Activated T-cell treated with anti-CD3 and anti-CD28 coated beads, Interleukin-2, amount 50 U/mL, for 4 hours (primary cell): Measurements from ENCODE around the gene CCSER1. TPM values are rescaled to one million over a fixed set of nuclear protein-coding genes. Genes with fewer than 3 reads are reported as not detected.
"Not testable (repeated sequence)": the region's sequence is repeated elsewhere in the genome, so short reads cannot be mapped to it uniquely, and the experiment has no call there.

Experiments used
- ATAC-seq, 2 donors: fragments of 200-7000 bp; cut with Tn5 transposase; one replicate each; pipeline ENCODE4 v1.10.0; 2021
- DNase-seq: peaks from one replicate; pipeline ENCODE4 v3.0.0-alpha.2; 2020
- H3K27me3 Mint-ChIP-seq: one replicate; pipeline ENCODE4 v1.8.0; 2021; ENCODE audit warnings: low read depth, mixed read lengths
- H3K36me3 Mint-ChIP-seq: one replicate; pipeline ENCODE4 v1.8.0; 2022; ENCODE audit warnings: mixed read lengths; ENCODE audit not compliant: insufficient read depth
- H3K4me1 Mint-ChIP-seq: one replicate; pipeline ENCODE4 v1.8.0; 2021; ENCODE audit warnings: low read depth, mixed read lengths
- H3K4me3 Mint-ChIP-seq: one replicate; pipeline ENCODE4 v1.8.0; 2021; ENCODE audit warnings: mild to moderate bottlenecking, moderate library complexity, mixed read lengths
- H3K9me3 Mint-ChIP-seq: one replicate; pipeline ENCODE4 v1.8.0; 2021; ENCODE audit warnings: mixed read lengths
- total RNA-seq, 3 donors: library from RNA; stranded (reverse); gene quantifications; one replicate each; pipeline ENCODE4 v1.2.1, GENCODE V29; 2021

Gene CCSER1
- total RNA-seq, 3 donors from 2014 or later = 0.10 to 0.16 TPM; not detected in 1

GRCh38 chr4:91427171-91427570, 1300.0 kb downstream of the CCSER1 start:
- no peak for DNase-seq
- H3K4me3 Mint-ChIP-seq = no peak overlapping the region
- H3K9me3 Mint-ChIP-seq = peaks cover 16% of the 10 kb centered on the region

GRCh38 chr4:91434631-91435030, 1307.4 kb downstream of the CCSER1 start:
- H3K9me3 Mint-ChIP-seq = peaks cover 13% of the 10 kb centered on the region
- no peaks in the 10 kb centered on the region for H3K4me1 Mint-ChIP-seq
- ATAC-seq = no peak
- no peaks in the 10 kb centered on the region for H3K36me3 Mint-ChIP-seq
- H3K4me3 Mint-ChIP-seq = no peak overlapping the region
- no peak for DNase-seq
- no peaks in the 10 kb centered on the region for H3K27me3 Mint-ChIP-seq

More at GRCh38 chr4:91427171-91427570, 1300.0 kb downstream of the CCSER1 start:
- no peaks in the 10 kb centered on the region for H3K4me1 Mint-ChIP-seq
- H3K27me3 Mint-ChIP-seq = no peaks in the 10 kb centered on the region
- ATAC-seq = no peak
- H3K36me3 Mint-ChIP-seq = no peaks in the 10 kb centered on the region

GRCh38 chr4:91436556-91436955, 1309.4 kb downstream of the CCSER1 start:
- no peak for ATAC-seq
- H3K27me3 Mint-ChIP-seq = no peaks in the 10 kb centered on the region
- peaks cover 21% of the 10 kb centered on the region for H3K9me3 Mint-ChIP-seq
- no peak overlapping the region for H3K4me3 Mint-ChIP-seq
- no peaks in the 10 kb centered on the region for H3K36me3 Mint-ChIP-seq
- no peaks in the 10 kb centered on the region for H3K4me1 Mint-ChIP-seq
- no peak for DNase-seq

GRCh38 chr4:91447168-91447567, 1320.0 kb downstream of the CCSER1 start:
- peaks cover 11% of the 10 kb centered on the region for H3K9me3 Mint-ChIP-seq
- no peaks in the 10 kb centered on the region for H3K36me3 Mint-ChIP-seq
- no peaks in the 10 kb centered on the region for H3K4me1 Mint-ChIP-seq
- H3K27me3 Mint-ChIP-seq = no peaks in the 10 kb centered on the region
- no peak overlapping the region for H3K4me3 Mint-ChIP-seq
- no peak for ATAC-seq
- DNase-seq = no peak

- Mint-ChIP-seq H3K36me3 (no peaks in the 10 kb centered on the region), H3K4me1 (no peaks in the 10 kb centered on the region), H3K4me3 (no peak overlapping the region), H3K27me3 (no peaks in the 10 kb centered on the region), H3K9me3 (peaks cover 11% of the 10 kb centered on the region)
- ATAC-seq = no peak
- no peak for DNase-seq
Observed at GRCh38 chr4:91448668-91449330, 1321.6 kb downstream of the CCSER1 start.

GRCh38 chr4:91454111-91454510, 1326.9 kb downstream of the CCSER1 start:
- no peaks in the 10 kb centered on the region for H3K27me3 Mint-ChIP-seq
- no peak for ATAC-seq
- peaks cover 17% of the 10 kb centered on the region for H3K9me3 Mint-ChIP-seq

GRCh38 chr4:91462566-91462965, 1335.4 kb downstream of the CCSER1 start:
- not testable (repeated sequence) for ATAC-seq, H3K27me3 Mint-ChIP-seq, DNase-seq, H3K4me3 Mint-ChIP-seq, H3K4me1 Mint-ChIP-seq, H3K36me3 Mint-ChIP-seq
- peaks cover 21% of the 10 kb centered on the region for H3K9me3 Mint-ChIP-seq

More at GRCh38 chr4:91454111-91454510, 1326.9 kb downstream of the CCSER1 start:
- Mint-ChIP-seq H3K4me3 (no peak overlapping the region), H3K4me1 (no peaks in the 10 kb centered on the region), H3K36me3 (no peaks in the 10 kb centered on the region)
- no peak for DNase-seq

- Mint-ChIP-seq H3K9me3 (peaks cover 4% of the 10 kb centered on the region), H3K4me3 (no peak overlapping the region), H3K27me3 (no peaks in the 10 kb centered on the region), H3K4me1 (no peaks in the 10 kb centered on the region), H3K36me3 (no peaks in the 10 kb centered on the region)
- ATAC-seq = no peak
- DNase-seq = no peak
Observed at GRCh38 chr4:91470671-91471070, 1343.5 kb downstream of the CCSER1 start.

- Mint-ChIP-seq H3K4me1 (no peaks in the 10 kb centered on the region), H3K27me3 (no peaks in the 10 kb centered on the region), H3K9me3 (peaks cover 5% of the 10 kb centered on the region), H3K36me3 (no peaks in the 10 kb centered on the region), H3K4me3 (no peak overlapping the region)
- no peak for ATAC-seq
- no peak for DNase-seq
Observed at GRCh38 chr4:91471280-91471679, 1344.1 kb downstream of the CCSER1 start.

GRCh38 chr4:91472046-91472445, 1344.9 kb downstream of the CCSER1 start:
- no peaks in the 10 kb centered on the region for H3K36me3 Mint-ChIP-seq
- DNase-seq (no peak), ATAC-seq (no peak)
- no peak overlapping the region for H3K4me3 Mint-ChIP-seq
- H3K9me3 Mint-ChIP-seq = peaks cover 11% of the 10 kb centered on the region
- H3K4me1 Mint-ChIP-seq = no peaks in the 10 kb centered on the region
- H3K27me3 Mint-ChIP-seq = no peaks in the 10 kb centered on the region

GRCh38 chr4:91485415-91485814, 1358.2 kb downstream of the CCSER1 start:
- Mint-ChIP-seq H3K36me3 (no peaks in the 10 kb centered on the region), H3K27me3 (no peaks in the 10 kb centered on the region), H3K4me3 (no peak overlapping the region), H3K4me1 (no peaks in the 10 kb centered on the region), H3K9me3 (peaks cover 18% of the 10 kb centered on the region)
- ATAC-seq (no peak), DNase-seq (no peak)

- Mint-ChIP-seq H3K36me3 (no peaks in the 10 kb centered on the region), H3K4me1 (no peaks in the 10 kb centered on the region), H3K4me3 (no peak overlapping the region), H3K27me3 (no peaks in the 10 kb centered on the region), H3K9me3 (peaks cover 21% of the 10 kb centered on the region)
- ATAC-seq = no peak
- no peak for DNase-seq
Observed at GRCh38 chr4:91488946-91489345, 1361.8 kb downstream of the CCSER1 start.

GRCh38 chr4:91497892-91498291, 1370.7 kb downstream of the CCSER1 start:
- Mint-ChIP-seq H3K36me3 (no peaks in the 10 kb centered on the region), H3K4me3 (no peak overlapping the region), H3K4me1 (no peaks in the 10 kb centered on the region), H3K27me3 (no peaks in the 10 kb centered on the region), H3K9me3 (peaks cover 6% of the 10 kb centered on the region)
- DNase-seq = no peak
- no peak for ATAC-seq

GRCh38 chr4:91502365-91502764, 1375.2 kb downstream of the CCSER1 start:
- peaks cover 5% of the 10 kb centered on the region for H3K9me3 Mint-ChIP-seq
- H3K27me3 Mint-ChIP-seq = no peaks in the 10 kb centered on the region
- DNase-seq (no peak), ATAC-seq (no peak)
- no peaks in the 10 kb centered on the region for H3K36me3 Mint-ChIP-seq
- H3K4me3 Mint-ChIP-seq = no peak overlapping the region
- no peaks in the 10 kb centered on the region for H3K4me1 Mint-ChIP-seq

- Mint-ChIP-seq H3K36me3 (no peaks in the 10 kb centered on the region), H3K9me3 (peaks cover 41% of the 10 kb centered on the region), H3K4me3 (no peak overlapping the region), H3K4me1 (no peaks in the 10 kb centered on the region), H3K27me3 (no peaks in the 10 kb centered on the region)
- DNase-seq = no peak
- no peak for ATAC-seq
Observed at GRCh38 chr4:91513326-91513725, 1386.1 kb downstream of the CCSER1 start.
